SK-MEL-5 (cell line): Measurements from ENCODE around the gene RPS19BP1. TPM values are rescaled to one million over a fixed set of nuclear protein-coding genes. Genes with fewer than 3 reads are reported as not detected.
A peak's percentile ranks its signal among the peaks of the same experiment; 100 is the strongest.

Experiments
- DNase-seq: peaks from one replicate; pipeline ENCODE4 v3.0.0-alpha.2; 2016; ENCODE audit warnings: low read depth, low spot score
- in situ Hi-C: cut with HindIII; loops from 2 replicates; pipeline ENCODE4 v1.10.0; 2016; ENCODE audit warnings: low sequenced_read_pairs, high pct_unique_total_duplicates, low pct_unique_long_range_greater_than_20kb
- total RNA-seq: library from RNA; depleted of rRNA; stranded (reverse); fragments of >200 nt; shearing (Covaris generic); gene quantifications from 2 replicates; pipeline ENCODE4 v1.2.3, GENCODE V29; 2014

The RPS19BP1 gene
- total RNA-seq, 1 experiment from 2014 or later, result 176 TPM

DNA sequence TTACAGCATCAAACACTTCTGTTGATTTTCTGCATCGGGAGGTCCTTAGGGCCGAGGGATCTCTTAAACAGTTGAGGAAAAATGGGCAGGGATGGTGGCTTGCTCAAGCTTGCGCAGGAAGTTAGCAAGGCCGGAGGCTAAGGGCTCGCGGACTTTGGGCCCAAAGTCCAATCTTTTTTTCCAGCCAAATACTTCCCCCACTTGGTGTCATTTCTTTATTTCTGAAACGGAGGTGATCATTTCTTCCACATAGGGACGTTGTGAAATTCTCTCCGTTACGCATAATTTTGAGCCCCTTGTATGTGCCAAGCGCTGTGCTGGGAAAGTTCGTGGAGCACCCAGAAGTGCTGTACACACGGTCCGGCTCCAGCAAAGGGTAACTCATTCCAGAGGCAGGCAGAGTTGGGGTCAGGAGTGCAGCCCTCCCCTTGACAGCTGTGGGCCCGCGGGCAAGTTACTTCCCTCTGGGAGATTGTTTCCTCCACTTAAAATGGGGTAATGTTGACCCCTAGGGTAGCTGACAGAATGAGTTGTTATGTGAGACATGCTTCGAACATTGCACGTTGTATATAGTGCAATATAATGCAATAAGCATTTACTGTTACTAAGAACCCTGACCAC is 29.6 kb downstream of the RPS19BP1 start:
- DNase-seq, result no peak
- in situ Hi-C loops, result no loop called here

DNA sequence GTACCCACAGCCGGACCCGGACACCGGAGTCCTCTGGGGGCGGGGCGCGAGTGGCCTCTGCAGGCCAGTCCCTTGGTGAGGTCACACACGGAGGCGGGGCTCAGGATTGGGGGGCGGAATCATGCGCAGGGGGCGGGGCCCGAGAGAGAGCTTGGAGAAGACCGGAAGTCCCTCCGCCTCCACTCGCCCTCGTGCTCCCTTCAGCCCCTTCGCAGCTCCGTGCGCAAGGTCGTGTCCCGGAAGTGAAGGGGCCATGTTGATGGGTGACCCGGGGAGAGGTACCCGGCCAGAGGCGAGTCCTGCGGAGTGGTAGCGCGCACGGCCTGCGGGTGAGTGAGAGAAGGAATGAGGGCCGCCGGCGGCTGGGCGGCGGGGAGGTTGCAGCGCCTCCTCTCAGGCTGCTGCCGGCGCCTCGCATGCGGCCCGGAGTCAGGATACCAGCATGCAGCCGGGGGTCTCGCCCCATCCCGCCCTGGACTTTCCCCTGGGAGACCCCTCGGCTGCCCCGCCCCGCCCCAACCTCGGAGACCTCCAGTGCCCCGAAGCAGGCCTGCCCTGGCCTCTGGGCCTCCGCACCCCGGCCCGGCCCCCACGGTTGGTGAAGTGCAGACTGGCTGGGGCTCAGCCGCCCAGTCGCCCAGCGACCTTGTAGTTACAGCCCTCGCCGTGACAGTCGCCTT is 30.3 kb downstream of the RPS19BP1 start, which contains the start of gene MIEF1:
Gene MIEF1, plus strand, starts transcription at position 182 of the 680 bp plus-strand sequence. CDS start 9,005 bp downstream, outside the sequence.
- in situ Hi-C loops, result no loop called here
- DNase-seq, result peak; percentile 98

DNA sequence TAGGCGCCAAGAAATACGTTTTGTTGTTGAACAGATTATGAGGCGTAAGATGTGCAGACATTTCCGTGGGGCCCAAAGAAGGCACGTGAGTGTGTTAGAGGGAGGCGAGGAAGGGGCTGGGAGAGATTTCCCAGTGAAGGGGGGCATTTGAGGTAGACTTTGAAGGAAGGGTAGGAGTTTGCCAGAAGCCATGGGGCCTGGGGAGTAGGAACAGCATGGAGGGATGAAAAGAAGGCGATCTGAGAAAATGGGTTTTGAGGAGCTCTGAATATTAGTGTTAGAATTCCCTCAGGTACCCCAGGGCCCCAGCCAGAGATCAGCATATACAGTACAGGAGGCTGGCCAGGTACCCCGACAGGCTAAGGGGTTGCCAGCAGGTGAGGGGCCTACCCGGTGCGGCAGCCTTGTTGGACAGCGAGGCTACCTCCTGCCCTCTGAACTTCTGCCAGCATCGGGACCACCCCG is 30.9 kb downstream of the RPS19BP1 start:
- in situ Hi-C loops, result no loop called here
- DNase-seq, result no peak

- in situ Hi-C loops, result no loop called here
- DNase-seq, result no peak
Measured at GRCh38 chr22:39500101-39500500, 32.4 kb downstream of the RPS19BP1 start.

DNA sequence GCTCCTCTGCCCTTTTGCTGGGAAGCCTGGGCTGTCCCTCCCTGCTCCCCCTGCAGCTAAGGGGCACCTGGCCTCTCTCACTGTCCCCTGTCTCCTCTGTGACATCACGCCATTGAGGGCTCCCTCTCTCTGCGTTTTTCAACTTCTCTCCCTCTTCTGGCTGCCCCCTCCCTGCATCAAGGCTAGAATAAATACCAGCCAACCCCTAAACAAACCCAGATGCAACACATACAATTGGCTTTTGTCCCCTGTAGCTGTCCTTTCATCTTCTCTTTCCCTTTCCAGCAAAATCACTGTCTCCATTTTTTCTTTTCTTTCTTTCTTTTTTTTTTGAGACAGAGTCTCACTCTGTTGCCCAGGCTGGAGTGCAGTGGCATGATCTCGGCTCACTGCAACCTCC is 33.7 kb downstream of the RPS19BP1 start:
- no peak for DNase-seq
- in situ Hi-C loops, result no loop called here

- in situ Hi-C loops, result no loop called here
- DNase-seq, result no peak
Measured at GRCh38 chr22:39498368-39498767, 34.2 kb downstream of the RPS19BP1 start.

DNA sequence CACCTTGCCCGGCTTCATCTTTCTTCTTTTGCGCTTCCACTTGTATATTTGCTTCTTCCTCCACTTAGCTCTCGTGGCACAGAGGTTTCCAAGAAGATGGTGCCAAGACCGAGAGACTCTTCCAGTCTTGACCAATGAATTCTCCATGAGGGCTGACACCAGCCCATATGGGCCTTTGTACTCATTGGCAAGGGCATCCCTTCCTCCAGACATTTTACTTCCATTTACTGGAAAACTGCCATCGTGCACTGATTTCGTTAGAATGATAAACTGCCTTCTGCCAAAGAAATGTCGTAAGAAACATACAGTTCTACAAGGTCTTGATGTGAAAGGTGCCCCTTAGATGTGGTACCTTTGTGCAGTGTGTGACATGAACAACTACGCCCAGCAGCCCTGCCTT is 35.1 kb downstream of the RPS19BP1 start:
- DNase-seq, result no peak
- in situ Hi-C loops, result no loop called here

GRCh38 chr22:39496131-39496838 is 36.3 kb downstream of the RPS19BP1 start:
- DNase-seq, result peak; percentile 89
- in situ Hi-C loops, result no loop called here

- DNase-seq, result no peak
- in situ Hi-C loops, result no loop called here
Measured at GRCh38 chr22:39494471-39495120, 38.0 kb downstream of the RPS19BP1 start.

GRCh38 chr22:39493759-39494158 is 38.8 kb downstream of the RPS19BP1 start:
- no peak for DNase-seq
- in situ Hi-C loops, result no loop called here

DNA sequence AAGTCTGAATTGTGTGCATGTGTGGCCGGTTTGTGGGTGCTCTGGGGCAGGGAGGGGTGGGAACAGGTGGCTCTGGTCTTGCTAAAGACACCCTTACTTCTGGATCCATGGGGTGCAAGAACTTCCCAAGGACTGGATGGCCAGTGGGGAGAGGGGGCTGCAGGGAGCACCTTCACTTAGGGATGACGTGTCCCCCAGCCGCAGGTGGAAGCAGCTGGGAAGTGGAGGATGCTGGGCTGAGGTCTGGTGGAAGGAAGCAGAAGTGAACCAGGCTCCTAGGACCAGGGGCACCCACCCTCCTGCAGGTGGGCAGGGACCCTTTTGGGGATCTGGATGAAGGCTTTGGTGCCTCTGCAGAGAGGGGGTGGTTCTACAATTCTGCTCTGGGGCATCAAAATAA is 40.4 kb downstream of the RPS19BP1 start:
- in situ Hi-C loops, result no loop called here
- no peak for DNase-seq

DNA sequence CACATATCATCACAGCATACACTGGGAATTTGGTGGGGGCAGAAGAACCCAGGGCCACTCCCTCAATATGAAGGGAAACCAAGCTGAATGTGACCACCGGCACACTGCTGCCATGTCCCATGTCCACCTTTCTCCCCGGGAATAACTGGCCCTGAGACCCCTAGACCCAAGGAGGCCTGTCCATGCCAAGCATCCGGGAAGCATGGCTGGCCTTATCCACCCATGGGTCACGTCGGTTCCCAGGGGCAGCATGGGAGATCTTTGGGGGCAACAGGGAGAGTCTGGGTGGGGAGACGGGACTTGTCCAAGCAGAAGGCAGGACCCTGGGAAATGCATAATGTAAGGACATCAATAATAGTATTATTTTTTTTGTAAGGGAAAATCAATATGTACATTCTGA is 40.9 kb downstream of the RPS19BP1 start:
- in situ Hi-C loops, result no loop called here
- DNase-seq, result no peak

DNA sequence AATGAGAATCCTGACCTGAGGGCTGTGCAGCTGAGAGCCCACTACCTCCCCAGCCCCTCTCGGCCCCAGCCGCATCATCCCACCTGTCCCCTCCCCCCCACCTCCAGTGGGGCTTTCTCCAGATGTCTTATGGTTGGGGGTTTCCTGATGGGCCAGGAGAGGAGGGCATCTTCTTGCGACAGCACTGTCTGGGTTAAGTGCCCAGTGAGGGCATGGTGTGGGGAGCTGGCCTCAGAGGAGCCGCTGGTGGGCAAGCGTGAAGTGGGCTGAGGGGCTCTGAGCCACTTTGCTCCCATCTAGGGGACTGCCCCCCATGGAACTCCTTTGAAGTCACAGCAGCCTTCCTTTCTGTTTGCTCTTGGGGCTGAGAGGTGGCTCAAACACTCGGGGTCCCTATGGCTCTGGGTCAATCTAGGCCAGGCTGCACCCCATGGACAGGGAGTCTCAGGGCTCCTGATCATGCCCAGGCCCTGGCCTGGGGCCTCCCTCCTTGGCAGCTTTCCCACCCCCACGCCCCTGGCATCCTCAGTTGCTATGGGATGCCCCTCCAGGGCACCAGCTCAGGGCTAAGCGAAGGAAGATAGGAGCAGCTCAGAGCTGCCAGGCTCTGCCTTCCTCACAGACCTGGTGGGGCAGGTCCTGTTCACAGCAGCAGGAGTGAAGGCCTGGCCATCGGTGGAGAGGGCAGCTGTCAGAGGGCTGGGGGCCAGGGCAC is 41.4 kb downstream of the RPS19BP1 start:
- in situ Hi-C loops, result no loop called here
- no peak for DNase-seq

GRCh38 chr22:39490135-39490798 is 42.3 kb downstream of the RPS19BP1 start:
- DNase-seq, result peak; percentile 94
- in situ Hi-C loops, result no loop called here

DNA sequence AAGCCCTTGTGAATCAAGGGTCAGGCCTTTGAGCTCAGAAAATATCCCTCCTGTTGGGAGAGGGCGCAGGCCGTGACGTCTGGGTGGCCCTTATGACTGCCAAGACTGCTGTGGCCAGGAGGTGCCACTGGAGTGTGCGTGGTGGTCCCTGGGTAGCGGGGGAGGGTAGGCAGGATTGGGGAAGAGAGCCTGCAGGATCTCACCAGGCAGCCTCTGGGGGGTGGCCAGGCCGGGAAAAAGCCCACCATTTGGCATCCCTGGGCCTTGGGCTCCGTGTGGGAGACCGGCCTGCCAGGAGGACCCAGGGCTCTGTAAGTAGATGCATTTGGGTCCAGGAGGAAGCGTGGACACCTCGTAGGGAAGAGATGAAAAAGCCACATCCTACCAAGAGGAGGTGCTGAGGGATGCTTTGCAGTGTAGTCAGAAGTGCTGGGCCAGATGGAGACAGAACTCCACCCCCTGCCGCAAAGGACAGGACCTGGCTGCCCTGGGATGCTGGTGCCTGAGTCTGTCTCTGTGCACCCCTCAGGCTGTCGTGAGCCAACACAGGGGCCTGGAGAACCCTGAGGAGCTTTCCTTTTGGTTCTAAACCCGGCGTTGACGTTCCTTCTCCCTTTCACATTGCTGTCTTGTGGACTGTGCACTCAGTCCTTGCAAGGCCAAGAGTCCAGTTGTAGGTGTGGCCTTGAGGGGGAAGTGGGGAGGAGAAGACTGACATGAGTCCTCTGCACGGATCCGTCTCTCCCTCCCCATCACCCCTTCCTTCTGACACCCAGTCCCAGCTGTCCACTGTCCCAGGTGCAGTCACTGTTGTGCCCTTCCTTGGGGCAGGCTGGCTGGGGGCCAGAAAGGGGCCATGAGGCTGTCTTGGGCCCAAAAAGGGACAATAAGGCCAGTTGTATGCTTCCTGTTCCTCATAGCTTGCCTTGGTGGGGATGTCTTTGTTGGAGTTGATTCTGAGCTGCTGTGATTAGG is 43.2 kb downstream of the RPS19BP1 start:
- in situ Hi-C loops, result no loop called here
- no peak for DNase-seq

DNA sequence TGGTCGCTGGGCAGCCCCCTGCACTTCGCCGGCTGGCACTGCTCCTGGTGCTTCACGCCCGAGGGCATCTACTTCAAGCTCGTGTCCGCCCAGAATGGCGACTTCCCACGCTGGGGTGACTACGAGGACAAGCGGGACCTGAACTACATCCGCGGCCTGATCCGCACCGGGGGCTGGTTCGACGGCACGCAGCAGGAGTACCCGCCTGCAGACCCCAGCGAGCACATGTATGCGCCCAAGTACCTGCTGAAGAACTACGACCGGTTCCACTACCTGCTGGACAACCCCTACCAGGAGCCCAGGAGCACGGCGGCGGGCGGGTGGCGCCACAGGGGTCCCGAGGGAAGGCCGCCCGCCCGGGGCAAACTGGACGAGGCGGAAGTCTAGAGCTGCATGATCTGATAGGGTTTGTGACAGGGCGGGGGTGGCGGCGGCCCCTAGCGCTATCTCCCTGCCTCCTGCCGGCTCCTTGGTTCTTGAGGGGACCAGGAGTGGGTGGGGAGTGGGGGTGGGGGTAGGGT is 43.9 kb downstream of the RPS19BP1 start:
- in situ Hi-C loops, result no loop called here
- DNase-seq, result no peak
